GM12872 (cell line): Measurements from ENCODE around the gene SCNN1G.

Experiments
- TF ChIP-seq, protein P1 (sequence below): IDR thresholded peaks from 3 replicates; pipeline ENCODE4 v1.5.1; 2011; ENCODE audit warnings: low read depth, mild to moderate bottlenecking, low read length, moderate library complexity; ENCODE audit not compliant: insufficient read depth

Gene SCNN1G

GRCh38 chr16:23172994-23173393 is 9.6 kb upstream of the SCNN1G start:
- TF ChIP-seq, protein P1, sequence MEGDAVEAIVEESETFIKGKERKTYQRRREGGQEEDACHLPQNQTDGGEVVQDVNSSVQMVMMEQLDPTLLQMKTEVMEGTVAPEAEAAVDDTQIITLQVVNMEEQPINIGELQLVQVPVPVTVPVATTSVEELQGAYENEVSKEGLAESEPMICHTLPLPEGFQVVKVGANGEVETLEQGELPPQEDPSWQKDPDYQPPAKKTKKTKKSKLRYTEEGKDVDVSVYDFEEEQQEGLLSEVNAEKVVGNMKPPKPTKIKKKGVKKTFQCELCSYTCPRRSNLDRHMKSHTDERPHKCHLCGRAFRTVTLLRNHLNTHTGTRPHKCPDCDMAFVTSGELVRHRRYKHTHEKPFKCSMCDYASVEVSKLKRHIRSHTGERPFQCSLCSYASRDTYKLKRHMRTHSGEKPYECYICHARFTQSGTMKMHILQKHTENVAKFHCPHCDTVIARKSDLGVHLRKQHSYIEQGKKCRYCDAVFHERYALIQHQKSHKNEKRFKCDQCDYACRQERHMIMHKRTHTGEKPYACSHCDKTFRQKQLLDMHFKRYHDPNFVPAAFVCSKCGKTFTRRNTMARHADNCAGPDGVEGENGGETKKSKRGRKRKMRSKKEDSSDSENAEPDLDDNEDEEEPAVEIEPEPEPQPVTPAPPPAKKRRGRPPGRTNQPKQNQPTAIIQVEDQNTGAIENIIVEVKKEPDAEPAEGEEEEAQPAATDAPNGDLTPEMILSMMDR: no peak

DNA sequence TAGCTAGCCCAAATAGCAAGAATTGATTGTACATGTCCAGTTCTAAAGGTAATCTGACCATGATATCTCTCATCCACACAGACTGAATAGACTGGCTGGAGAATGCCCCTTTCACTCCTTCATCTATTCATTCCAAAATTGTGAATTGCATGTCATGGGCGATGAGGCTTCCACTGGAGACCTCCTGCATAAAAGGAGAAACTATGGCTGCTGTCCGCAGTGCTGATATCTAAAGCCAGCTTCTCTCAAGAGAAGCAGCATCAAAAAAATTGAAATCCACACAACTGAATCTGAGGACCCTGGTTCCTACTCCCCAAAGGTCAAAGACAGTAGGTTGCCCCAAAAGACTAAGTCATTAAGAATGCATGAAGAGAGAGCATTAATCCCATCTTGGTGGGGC is 7.9 kb upstream of the SCNN1G start:
- TF ChIP-seq, protein P1: no peak

DNA sequence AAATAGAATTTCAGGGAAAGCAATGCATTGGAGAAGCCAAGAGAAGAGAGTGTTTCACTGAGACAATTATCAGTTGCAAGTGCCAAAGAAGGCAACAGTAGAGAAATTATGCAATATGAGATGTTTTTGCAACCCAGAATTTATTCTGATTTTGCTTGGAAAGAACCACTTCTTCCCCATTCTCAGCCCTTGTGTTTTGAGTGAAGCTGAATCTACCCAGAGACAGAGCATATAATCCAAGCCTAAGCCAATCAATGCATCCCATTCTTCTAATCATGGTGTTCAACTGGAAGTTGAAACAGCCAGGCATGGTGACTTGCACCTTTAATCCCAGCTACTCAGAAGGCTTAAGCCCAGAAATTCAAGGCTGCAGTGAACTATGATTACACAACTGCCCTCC is 6.9 kb upstream of the SCNN1G start:
- TF ChIP-seq, protein P1: no peak

DNA sequence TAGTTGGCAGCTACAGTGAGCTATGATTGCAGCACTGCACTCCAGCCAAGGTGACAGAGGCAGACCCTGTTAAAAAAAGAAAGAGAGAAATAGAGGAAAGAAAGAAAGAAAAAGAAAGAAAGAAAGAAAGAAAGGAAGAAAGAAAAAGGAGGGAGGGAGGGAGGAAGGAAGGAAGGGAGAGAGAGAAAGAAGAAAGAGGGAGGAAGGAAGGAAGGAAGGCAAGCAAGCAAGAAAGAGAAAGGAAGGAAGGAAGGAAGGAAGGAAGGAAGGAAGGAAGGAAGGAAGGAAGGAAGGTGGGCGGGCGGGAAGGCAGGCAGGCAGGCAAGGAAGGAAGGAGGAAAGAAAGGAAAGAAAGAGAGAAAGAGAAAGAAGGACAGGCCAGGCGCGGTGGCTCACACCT is 1.0 kb upstream of the SCNN1G start:
- TF ChIP-seq, protein P1: no peak

- TF ChIP-seq, protein P1: peak; percentile 96
Observed at GRCh38 chr16:23182206-23182678, 303 bp upstream of the SCNN1G start.

DNA sequence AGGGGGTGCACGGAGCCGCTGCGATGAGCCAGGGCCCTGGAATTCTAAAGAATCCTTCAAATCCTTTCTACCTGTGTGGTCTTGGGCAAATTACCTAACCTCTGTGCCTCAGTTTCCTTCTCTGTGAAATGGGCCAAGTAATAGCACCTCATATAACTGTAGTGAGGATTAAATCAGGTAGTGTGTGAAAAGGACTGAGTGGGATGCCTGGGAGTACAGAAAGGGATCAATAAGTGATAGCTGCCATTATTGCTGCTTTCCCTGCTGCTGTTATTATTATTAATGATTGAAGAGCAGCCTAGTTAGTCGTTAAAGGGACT is 958 bp downstream of the SCNN1G start:
- TF ChIP-seq, protein P1: no peak

DNA sequence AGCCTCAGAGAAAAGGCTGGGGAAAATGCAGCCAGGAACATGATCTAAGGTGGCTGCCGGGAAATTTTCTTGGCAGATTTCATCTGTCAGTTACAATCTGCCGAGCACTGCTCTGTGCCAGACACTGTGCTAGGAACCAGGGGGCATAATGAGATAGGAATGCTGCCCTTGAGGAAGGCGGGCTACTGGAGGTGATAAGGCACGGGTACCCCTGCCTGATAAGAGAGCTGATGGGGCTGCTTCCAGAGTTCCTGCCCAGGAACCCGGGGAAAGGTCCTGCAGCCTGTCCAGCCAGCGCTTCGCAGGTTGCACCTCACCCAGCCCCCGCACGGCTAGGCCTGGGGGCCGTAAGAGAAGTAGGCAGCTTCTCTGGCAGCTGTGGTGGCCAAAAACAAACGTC is 3.1 kb downstream of the SCNN1G start:
- TF ChIP-seq, protein P1: no peak

DNA sequence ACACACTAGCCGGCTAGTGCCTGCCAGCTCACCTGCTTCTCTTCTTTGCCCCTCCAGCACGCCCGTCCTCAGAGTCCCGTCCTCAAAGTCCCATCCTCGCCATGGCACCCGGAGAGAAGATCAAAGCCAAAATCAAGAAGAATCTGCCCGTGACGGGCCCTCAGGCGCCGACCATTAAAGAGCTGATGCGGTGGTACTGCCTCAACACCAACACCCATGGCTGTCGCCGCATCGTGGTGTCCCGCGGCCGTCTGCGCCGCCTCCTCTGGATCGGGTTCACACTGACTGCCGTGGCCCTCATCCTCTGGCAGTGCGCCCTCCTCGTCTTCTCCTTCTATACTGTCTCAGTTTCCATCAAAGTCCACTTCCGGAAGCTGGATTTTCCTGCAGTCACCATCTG is 3.6 kb downstream of the SCNN1G start:
- TF ChIP-seq, protein P1: no peak
